ENCODE results near the gene CTBP1.

CTBP1 gene

GRCh38 chr4:1199556-1200331 is 49.2 kb downstream of the CTBP1 start:
- DNase-seq (ENCODE audit: extremely low read depth in 1 of 2, low read depth in 1 of 2) = no peak

DNA sequence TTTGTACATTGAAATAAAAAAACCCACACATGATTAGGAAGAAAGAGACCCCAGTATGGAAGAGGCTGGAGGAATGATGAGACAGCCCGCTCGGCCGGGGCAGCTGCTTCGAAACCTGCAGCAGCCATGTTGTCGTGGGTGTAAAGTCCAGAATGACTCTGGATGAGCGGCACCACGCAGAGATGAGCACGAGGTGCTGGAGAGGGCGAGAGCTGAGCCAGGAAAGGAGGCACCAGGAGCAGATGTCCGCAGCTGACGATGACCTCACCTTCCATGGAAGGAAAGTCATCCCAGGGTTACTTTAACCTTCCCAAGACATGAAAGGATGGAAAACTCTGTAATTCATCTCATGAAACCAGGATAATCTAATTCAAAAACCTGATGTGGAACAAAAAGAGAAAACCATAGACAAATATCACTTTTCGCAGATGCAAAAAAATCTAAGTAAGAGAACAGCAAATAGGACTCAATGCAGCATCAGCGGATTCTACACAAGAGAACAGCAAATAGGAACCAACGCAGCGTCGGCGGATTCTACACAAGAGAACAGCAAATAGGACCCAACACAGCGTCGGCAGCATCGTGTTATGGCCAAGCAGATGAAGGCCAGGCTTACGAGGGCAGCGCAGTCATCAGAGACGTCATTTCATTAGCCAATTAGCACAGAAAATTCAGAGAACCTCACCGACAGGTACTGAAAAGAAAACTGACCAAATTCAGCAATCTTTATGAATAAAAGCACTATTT is 50.7 kb downstream of the CTBP1 start:
- no peak for DNase-seq (ENCODE audit: extremely low read depth in 1 of 2, low read depth in 1 of 2)

DNA sequence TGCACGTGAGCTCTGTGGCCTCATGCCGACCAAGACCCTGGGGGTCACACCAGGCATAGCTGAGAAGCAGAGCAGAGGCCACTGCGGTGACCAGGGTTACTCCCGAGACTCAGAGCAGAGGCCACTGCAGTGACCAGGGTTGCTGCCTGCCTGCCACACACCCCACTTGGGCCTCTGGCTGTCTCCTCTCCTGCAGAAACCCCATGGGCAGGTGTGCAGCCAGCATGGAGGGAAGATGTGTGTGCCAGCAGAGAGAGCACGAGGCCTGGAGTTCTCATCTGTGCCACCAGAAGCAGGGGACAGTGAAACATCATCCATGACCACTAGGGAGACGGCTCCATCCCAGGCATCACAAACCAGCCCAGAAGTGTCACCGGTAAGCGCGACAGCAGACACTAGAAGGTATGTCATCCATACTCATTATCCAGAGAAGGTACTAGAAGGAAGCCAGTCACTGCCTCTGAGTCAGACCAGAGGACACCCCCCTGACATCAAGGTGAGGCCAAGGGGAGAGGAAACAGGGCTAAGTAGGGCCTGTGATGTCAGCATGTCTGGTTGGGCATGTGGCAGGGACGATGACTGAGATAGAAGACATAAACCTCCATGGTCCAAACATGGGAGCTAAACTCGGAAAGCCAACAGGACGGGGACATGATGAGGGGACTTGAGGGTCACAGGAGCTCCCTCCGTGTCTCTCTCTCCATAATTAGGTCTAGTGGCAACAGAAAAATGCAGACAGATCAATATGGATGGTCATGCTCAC is 52.3 kb downstream of the CTBP1 start:
- DNase-seq (ENCODE audit: extremely low read depth in 1 of 2, low read depth in 1 of 2) = no peak

DNA sequence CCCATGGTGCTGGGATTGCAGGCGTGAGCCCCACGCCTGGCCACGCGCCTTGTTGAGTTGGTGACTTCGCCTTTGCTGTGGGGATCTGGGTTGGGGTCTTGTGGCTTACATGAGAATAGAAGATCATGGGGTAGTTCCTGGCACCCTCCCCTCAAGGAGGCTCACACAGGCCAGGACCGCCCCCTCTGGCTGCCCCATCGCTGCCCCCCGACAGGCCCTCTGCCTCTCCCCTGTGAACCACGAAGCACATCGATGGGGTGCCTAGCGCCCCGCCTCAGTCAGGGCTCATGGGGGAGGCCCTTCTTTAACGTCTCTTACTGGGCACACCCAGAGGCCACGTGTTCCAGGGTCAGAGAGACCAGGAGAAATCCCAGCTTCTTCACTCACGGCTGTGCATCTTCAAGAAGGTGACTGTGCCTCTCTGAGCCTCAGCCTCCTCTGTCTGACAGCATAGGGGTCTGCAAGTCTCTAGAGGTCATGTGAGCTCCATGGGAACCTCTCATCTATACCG is 53.0 kb downstream of the CTBP1 start:
- DNase-seq (ENCODE audit: extremely low read depth in 1 of 2, low read depth in 1 of 2) = no peak

- DNase-seq (ENCODE audit: extremely low read depth in 1 of 2, low read depth in 1 of 2) = no peak
Observed at GRCh38 chr4:1195109-1195671, 53.7 kb downstream of the CTBP1 start.

- DNase-seq (ENCODE audit: extremely low read depth in 1 of 2, low read depth in 1 of 2) = no peak
Observed at GRCh38 chr4:1194010-1194900, 54.7 kb downstream of the CTBP1 start.

- DNase-seq (ENCODE audit: extremely low read depth in 1 of 2, low read depth in 1 of 2) = no peak
Observed at GRCh38 chr4:1193206-1194009, 55.5 kb downstream of the CTBP1 start.

DNA sequence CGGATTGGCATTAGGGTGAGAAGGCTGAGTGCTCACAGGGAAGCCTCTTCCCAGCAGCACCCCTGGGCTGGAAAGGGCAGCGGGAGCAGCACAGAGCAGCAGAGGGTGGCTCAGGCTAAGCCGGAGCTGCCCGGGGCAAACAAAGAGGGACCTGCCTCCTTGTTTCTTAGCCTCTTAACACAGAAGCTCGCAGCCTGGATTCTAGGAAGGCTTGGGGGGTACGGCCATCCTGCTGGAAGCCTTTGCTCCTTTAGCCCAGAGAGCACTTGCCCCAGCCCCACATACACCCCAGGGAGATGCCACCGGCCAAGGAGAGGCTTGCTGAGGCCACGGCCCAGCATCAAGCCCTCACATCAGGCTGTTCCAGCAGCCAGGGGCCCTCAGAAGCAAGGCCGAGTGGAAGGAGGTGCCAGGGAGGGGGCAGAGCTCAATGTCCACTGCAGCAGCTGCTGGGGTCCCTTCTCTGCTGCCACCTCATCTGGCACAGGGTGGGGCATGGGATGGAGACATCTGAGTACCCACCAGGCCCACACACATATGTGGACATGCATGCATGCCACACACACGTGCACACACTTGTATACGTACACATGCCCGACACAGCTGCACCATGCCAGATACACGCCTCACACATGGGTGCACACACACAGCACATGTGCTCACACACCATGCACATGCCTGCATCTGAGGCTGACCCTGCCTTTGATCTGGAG is 56.3 kb downstream of the CTBP1 start:
- no peak for DNase-seq (ENCODE audit: extremely low read depth in 1 of 2, low read depth in 1 of 2)

DNA sequence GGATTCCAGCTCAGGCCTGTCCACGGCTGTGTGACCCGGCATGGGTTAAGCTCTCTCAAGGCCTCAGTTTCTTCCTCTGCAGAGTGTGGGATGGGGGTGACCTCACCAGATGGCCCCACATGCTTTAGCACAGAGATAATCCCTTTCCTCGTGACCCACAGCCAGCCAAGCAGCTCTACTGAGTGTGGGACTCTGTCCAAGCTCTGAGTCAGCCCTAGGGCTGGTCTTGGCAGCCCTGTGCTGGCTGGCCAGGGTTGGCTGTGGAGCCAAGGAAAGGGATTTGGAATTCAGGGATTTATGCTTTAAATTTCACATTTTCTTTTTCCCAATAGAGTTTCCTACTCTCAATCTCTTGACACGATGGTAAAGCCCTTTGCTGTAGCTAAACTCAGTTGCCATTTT is 56.8 kb downstream of the CTBP1 start:
- no peak for DNase-seq (ENCODE audit: extremely low read depth in 1 of 2, low read depth in 1 of 2)

DNA sequence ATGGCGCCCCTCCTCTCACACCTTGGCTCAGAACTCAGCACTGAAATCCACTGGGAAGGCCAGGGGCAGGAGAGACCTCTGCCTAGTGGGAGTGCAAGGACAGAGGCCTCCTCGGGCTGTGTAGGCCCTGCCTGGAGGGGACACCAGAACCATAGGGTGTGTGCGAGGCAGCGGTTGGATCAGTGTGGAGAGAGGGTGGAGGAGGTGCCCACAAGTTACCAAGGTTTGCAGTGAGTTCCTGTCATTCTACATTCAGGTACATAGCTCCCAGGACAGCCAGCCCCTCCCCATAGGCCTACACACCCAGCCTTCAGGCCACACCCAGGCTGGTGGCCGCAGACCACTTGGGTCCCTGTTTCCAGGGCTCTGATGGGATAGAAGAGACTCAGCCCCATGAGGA is 57.3 kb downstream of the CTBP1 start:
- no peak for DNase-seq (ENCODE audit: extremely low read depth in 1 of 2, low read depth in 1 of 2)

DNA sequence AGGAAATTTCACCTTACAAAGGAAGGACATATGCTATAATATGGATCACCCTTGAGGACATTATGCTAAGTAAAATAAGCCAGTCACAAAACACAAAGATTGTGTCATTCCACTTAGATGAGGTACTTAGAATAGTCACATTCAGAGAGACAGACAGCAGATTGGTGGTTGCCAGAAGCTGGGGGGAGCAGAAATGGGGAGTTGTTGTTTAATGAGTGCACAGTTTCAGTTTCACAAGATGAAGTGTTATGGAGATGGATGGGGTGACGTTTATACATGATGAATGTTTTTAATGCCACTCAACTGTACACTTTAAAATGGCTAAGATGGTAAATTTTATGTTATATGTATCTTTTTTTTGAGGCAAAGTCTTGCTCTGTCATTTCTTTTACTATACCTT is 61.7 kb downstream of the CTBP1 start:
- DNase-seq (ENCODE audit: extremely low read depth in 1 of 2, low read depth in 1 of 2) = no peak

DNA sequence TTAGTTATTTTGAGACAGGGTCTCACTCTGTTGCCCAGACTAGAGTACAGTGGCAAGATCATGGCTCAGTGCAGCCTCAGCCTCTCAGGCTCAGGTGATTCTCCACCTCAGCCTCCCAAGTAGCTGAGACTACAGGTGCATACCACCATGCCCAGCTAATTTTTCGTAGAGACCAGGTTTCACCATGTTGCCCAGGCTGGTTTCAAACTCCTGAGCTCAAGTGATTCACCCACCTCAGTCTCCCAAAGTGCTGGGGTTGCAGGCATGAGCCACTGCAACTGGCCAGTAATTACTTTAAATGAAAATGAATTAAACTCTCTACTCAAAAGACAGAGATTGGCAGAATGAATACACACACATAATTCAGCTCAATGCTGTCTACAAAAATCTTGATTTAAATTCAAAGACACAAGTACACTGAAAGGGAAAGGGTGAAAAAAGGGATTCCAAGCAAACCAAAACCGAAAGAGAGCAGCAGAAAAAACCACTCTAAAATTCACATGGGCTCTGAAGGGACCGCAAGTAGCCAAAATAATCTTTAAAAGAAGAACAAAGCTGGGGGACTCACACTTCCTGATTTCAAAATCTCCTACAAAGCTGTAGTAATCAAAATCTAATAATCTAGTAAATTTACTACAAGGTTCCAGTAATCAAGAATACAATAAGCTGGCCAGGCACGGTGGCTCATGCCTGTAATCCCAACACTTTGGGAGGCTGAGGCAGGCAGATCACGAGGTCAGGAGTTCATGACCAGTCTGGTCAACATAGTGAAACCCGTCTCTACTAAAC is 64.8 kb downstream of the CTBP1 start:
- no peak for DNase-seq (ENCODE audit: extremely low read depth in 1 of 2, low read depth in 1 of 2)

DNA sequence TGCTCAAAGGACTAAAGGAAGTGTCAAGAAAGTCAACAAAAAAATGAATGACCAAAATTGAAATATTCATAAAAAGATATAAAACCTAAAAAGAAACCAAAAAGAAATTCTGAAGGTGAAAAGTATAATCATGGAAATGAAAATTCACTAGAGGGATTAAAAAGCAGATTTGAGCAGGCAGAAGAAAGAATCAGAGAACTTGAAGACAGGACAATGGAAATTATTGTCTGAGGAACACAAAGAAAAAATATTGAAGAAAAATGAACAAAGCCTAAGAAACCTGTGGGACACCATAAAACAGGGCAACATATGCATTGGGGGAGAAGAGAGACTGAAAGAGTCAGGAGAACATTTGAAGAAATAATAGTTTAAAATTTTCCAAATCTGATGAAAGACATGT is 66.6 kb downstream of the CTBP1 start:
- DNase-seq (ENCODE audit: extremely low read depth in 1 of 2, low read depth in 1 of 2) = no peak

DNA sequence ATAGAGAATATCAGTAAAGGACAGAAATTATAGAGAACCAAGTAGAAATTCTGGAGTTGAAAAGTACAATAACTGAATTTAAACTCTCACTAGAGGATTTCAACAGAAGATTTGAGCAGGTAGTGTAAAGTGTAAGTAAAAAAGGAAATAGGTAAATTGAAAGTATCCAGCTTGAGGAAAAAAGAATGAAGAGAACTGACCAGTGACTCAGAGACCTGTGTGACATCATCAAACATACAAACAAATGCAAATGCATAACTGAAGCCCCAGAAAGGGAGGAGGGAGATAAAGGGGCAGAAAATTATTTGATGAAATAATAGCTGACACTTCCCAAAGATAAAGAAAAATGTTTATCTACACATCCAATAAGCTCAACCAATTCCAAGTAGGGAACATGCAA is 68.3 kb downstream of the CTBP1 start:
- DNase-seq (ENCODE audit: extremely low read depth in 1 of 2, low read depth in 1 of 2) = no peak

DNA sequence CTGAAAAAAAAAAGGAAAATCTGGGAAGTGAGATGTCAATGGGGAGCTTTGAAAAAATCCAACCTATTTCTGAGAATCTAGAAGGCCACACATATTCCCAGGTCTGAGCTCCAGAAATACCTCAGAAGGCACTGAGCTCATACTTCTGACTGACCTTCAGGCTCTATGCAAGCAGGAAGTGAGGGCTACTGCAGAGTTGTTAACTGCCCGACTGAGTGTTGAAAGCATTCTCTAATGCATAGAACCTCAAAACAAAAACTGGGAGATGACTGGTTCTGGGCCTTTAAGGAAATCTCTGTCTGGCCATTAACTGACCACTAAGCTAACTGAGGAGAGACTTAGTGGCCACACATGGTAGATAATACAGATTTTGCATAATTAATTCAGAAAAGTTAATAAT is 69.0 kb downstream of the CTBP1 start:
- DNase-seq (ENCODE audit: extremely low read depth in 1 of 2, low read depth in 1 of 2) = no peak

- no peak for DNase-seq (ENCODE audit: extremely low read depth in 1 of 2, low read depth in 1 of 2)
Observed at GRCh38 chr4:1179089-1179441, 69.9 kb downstream of the CTBP1 start.

DNA sequence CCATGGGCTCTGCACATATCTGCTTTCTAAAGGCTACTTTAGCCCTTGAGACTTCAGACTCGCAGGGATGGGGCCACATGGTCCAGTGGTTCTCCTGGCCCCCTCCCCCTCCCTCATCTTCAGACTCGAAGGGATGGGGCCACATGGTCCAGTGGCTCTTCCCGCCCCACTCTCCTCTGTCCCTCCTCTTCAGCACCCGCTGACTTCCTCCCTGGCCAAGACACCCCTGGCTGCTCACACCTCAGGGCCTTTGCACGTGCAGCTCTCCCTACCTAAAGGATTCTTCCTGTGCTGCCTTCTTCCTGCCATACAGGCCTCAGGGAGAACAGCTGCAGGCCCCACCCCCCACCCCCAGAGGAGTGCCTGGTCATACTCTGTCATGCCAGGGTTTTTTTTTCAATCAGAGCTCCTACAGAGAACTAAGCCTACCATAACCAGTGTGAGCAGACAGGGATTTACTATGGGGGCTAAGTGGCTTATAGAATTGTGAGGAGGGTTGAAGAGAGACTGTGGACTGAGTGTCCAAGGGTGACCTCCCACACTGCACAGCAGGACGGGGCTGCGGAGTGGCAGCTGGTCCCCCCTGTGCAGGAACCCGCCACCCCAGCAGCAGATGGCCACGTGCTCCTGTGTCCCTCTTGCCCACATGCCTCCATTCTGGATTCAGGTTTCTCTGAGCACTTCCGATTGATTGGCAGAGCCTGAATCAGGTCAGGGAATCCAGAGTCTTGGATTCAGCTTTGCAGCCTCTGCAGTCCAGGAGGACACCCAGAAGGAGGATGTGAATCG is 70.4 kb downstream of the CTBP1 start:
- no peak for DNase-seq (ENCODE audit: extremely low read depth in 1 of 2, low read depth in 1 of 2)

Data from stimulated activated CD8-positive, alpha-beta memory T cell treated with anti-CD3 and anti-CD28 coated beads, Interleukin-7, amount 100 ng/mL, for 48 hours (primary cell).